Fibroblast of upper back skin (primary cell): ENCODE measurements around the gene TDP2.
"Not testable (repeated sequence)": the region's sequence is repeated elsewhere in the genome, so short reads cannot be mapped to it uniquely, and the experiment has no call there.

ENCODE experiments used
- DNase-seq: peaks from one replicate; pipeline ENCODE4 v3.0.0-alpha.2; 2013

TDP2 gene

GRCh38 chr6:24678792-24679352 lies 12.2 kb upstream of the TDP2 start:
- DNase-seq: not testable (repeated sequence)

- DNase-seq: no peak
Measured at GRCh38 chr6:24673625-24674024, 6.9 kb upstream of the TDP2 start.

GRCh38 chr6:24672620-24673182 lies 6.0 kb upstream of the TDP2 start:
- no peak for DNase-seq

- DNase-seq: not testable (repeated sequence)
Measured at GRCh38 chr6:24671077-24671476, 4.4 kb upstream of the TDP2 start.

GRCh38 chr6:24670492-24670891 lies 3.8 kb upstream of the TDP2 start:
- not testable (repeated sequence) for DNase-seq

GRCh38 chr6:24668997-24669361 lies 2.3 kb upstream of the TDP2 start:
- DNase-seq: no peak

- not testable (repeated sequence) for DNase-seq
Measured at GRCh38 chr6:24668066-24668996, 1.6 kb upstream of the TDP2 start.

- no peak for DNase-seq
Measured at GRCh38 chr6:24667378-24667803, 692 bp upstream of the TDP2 start.

- peak; percentile 19 for DNase-seq
Measured at GRCh38 chr6:24666097-24666640, 530 bp downstream of the TDP2 start.

- DNase-seq: no peak
Measured at GRCh38 chr6:24664046-24664987, 2.4 kb downstream of the TDP2 start.

- no peak for DNase-seq
Measured at GRCh38 chr6:24663189-24663588, 3.5 kb downstream of the TDP2 start.

GRCh38 chr6:24662236-24662635 lies 4.5 kb downstream of the TDP2 start:
- DNase-seq: no peak

GRCh38 chr6:24661759-24662158 lies 4.9 kb downstream of the TDP2 start:
- DNase-seq: not testable (repeated sequence)

GRCh38 chr6:24660105-24660504 lies 6.6 kb downstream of the TDP2 start:
- DNase-seq: no peak

GRCh38 chr6:24659561-24659960 lies 7.1 kb downstream of the TDP2 start:
- DNase-seq: no peak

- DNase-seq: peak; percentile 13
Measured at GRCh38 chr6:24658573-24659560, 7.8 kb downstream of the TDP2 start.

- DNase-seq: no peak
Measured at GRCh38 chr6:24655215-24655614, 11.5 kb downstream of the TDP2 start.

GRCh38 chr6:24650365-24650764 lies 16.3 kb downstream of the TDP2 start:
- DNase-seq: no peak

GRCh38 chr6:24649691-24650090 lies 17.0 kb downstream of the TDP2 start:
- no peak for DNase-seq

GRCh38 chr6:24648276-24648675 lies 18.4 kb downstream of the TDP2 start:
- no peak for DNase-seq

- DNase-seq: no peak
Measured at GRCh38 chr6:24646771-24647170, 19.9 kb downstream of the TDP2 start.
